ENCODE data around the gene NUDT5.
"Not testable (repeated sequence)": the region's sequence is repeated elsewhere in the genome, so short reads cannot be mapped to it uniquely, and the experiment has no call there.

The NUDT5 gene

GRCh38 chr10:12179606-12180170 is 16.0 kb downstream of the NUDT5 start:
- peaks cover 19% of the 10 kb centered on the region for H3K36me3 Mint-ChIP-seq (ENCODE audit: insufficient read depth)
- H3K9me3 Mint-ChIP-seq, result no peaks in the 10 kb centered on the region

DNA sequence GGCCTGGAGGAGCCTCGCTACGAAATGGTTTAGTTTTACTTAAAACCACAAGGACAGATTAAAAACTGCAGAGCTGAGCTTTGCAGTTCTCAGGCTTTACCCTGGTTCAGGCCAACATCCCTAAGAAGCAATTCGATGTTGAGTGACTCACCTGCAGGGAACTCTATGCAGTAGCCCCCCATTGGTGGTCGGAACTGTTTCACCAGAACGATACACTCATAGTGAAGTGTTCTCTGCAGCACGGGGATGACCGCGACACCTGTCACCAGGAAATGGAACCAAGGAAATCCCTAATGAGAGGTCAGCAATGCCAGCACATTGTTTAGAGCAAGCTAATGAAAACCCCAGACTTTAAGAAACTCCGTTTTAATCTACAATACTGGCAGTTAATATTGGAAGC is 18.0 kb downstream of the NUDT5 start:
- ATAC-seq (replicated peaks; ENCODE audit: extremely low read depth, poor library complexity, severe bottlenecking), result no peak
- Mint-ChIP-seq H3K4me1 (peaks cover 16% of the 10 kb centered on the region), H3K36me3 (ENCODE audit: insufficient read depth) (peaks cover 27% of the 10 kb centered on the region), H3K27me3 (no peaks in the 10 kb centered on the region), H3K4me3 (no peak overlapping the region), H3K9me3 (no peaks in the 10 kb centered on the region), H3K27ac (ENCODE audit: low read depth) (no peak overlapping the region)
- DNase-seq (ENCODE audit: low spot score in 2 of 2), result no peak

More at GRCh38 chr10:12179606-12180170, 16.0 kb downstream of the NUDT5 start:
- Mint-ChIP-seq H3K27ac (ENCODE audit: low read depth) (peak overlapping the region; percentile 61), H3K4me1 (peaks cover 16% of the 10 kb centered on the region), H3K27me3 (no peaks in the 10 kb centered on the region), H3K4me3 (no peak overlapping the region)
- DNase-seq (ENCODE audit: low spot score in 2 of 2), result no peak
- ATAC-seq (replicated peaks; ENCODE audit: extremely low read depth, poor library complexity, severe bottlenecking), result no peak

- not testable (repeated sequence) for H3K4me3 Mint-ChIP-seq; ATAC-seq (replicated peaks; ENCODE audit: extremely low read depth, poor library complexity, severe bottlenecking); H3K27ac Mint-ChIP-seq (ENCODE audit: low read depth); DNase-seq (ENCODE audit: low spot score in 2 of 2); H3K27me3 Mint-ChIP-seq; H3K4me1 Mint-ChIP-seq; H3K9me3 Mint-ChIP-seq
- peaks cover 37% of the 10 kb centered on the region for H3K36me3 Mint-ChIP-seq (ENCODE audit: insufficient read depth)
Observed at GRCh38 chr10:12171512-12171911, 24.2 kb downstream of the NUDT5 start.

- no peaks in the 10 kb centered on the region for H3K9me3 Mint-ChIP-seq
- peaks cover 36% of the 10 kb centered on the region for H3K36me3 Mint-ChIP-seq (ENCODE audit: insufficient read depth)
- H3K27me3 Mint-ChIP-seq, result no peaks in the 10 kb centered on the region
- no peak overlapping the region for H3K4me3 Mint-ChIP-seq
- ATAC-seq (replicated peaks; ENCODE audit: extremely low read depth, poor library complexity, severe bottlenecking), result no peak
- H3K4me1 Mint-ChIP-seq, result no peaks in the 10 kb centered on the region
- no peak for DNase-seq (ENCODE audit: low spot score in 2 of 2)
- H3K27ac Mint-ChIP-seq (ENCODE audit: low read depth), result no peak overlapping the region
Observed at GRCh38 chr10:12165999-12166775, 29.5 kb downstream of the NUDT5 start.

DNA sequence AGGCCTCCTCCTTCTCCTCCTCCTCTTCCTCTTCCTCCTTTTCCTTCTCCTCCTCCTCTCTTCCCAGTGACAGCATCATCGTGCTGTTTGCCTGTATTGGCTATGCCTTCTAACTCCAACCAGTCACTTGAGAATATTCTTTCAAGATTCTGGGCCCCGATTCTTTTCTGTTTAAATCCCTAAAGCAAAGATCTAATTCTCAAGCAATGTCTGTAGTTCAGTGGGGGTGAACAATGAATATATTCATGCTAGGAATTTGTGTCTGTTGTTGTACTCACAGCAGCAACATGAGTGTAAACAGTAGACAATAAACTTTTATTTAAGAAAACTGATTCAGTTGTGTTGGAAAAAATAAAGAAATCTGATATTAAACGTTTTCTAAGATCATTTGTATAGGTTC is 30.7 kb downstream of the NUDT5 start:
- Mint-ChIP-seq H3K9me3 (no peaks in the 10 kb centered on the region), H3K4me3 (no peak overlapping the region), H3K27ac (ENCODE audit: low read depth) (peak overlapping the region; percentile 24), H3K4me1 (no peaks in the 10 kb centered on the region), H3K36me3 (ENCODE audit: insufficient read depth) (peaks cover 40% of the 10 kb centered on the region), H3K27me3 (no peaks in the 10 kb centered on the region)
- ATAC-seq (replicated peaks; ENCODE audit: extremely low read depth, poor library complexity, severe bottlenecking) (no peak), DNase-seq (ENCODE audit: low spot score in 2 of 2) (no peak)

DNA sequence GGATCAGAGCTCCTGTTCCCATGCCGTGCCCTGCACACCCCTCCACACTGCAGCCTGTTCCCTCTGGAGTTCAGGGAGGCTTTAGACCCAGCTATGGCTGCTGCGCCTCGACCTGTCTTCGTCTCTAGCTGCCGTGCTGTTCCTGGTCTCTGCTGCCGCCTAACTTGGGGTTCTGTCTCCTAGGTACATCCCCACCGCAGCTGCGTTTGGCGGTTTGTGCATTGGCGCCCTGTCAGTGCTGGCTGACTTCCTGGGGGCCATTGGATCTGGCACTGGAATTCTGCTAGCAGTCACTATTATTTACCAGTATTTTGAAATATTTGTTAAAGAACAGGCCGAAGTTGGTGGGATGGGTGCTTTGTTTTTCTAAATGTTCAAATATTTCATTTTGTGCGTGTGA is 31.6 kb downstream of the NUDT5 start:
- Mint-ChIP-seq H3K4me3 (no peak overlapping the region), H3K27me3 (no peaks in the 10 kb centered on the region), H3K4me1 (no peaks in the 10 kb centered on the region), H3K9me3 (no peaks in the 10 kb centered on the region), H3K36me3 (ENCODE audit: insufficient read depth) (peaks cover 35% of the 10 kb centered on the region), H3K27ac (ENCODE audit: low read depth) (no peak overlapping the region)
- ATAC-seq (replicated peaks; ENCODE audit: extremely low read depth, poor library complexity, severe bottlenecking) (no peak), DNase-seq (ENCODE audit: low spot score in 2 of 2) (no peak)

DNA sequence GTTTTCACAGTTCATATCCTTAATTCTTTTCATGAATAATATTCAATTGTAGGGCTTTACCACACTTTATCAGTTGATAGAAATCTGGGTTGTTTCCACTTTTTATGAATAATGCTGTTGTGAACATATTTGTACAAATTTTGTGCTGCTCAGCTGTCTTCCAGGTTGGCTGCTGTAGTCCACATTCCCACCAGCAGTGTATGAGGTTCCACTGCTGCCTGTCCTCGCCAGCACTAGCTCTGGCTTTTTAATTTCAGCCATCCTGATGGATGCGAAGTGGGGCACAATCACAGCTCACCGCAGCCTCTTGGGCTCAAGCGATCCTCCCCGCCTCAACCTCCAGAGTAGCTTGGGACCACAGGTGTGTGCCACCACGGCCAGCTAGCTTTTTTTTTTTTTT is 32.8 kb downstream of the NUDT5 start:
- H3K27ac Mint-ChIP-seq (ENCODE audit: low read depth), result no peak overlapping the region
- H3K36me3 Mint-ChIP-seq (ENCODE audit: insufficient read depth), result peaks cover 35% of the 10 kb centered on the region
- DNase-seq (ENCODE audit: low spot score in 2 of 2) (no peak), ATAC-seq (replicated peaks; ENCODE audit: extremely low read depth, poor library complexity, severe bottlenecking) (no peak)
- H3K4me3 Mint-ChIP-seq, result no peak overlapping the region
- H3K27me3 Mint-ChIP-seq, result no peaks in the 10 kb centered on the region
- H3K4me1 Mint-ChIP-seq, result no peaks in the 10 kb centered on the region
- H3K9me3 Mint-ChIP-seq, result no peaks in the 10 kb centered on the region

GRCh38 chr10:12160664-12161063 is 35.0 kb downstream of the NUDT5 start:
- ATAC-seq (replicated peaks; ENCODE audit: extremely low read depth, poor library complexity, severe bottlenecking), result no peak
- no peaks in the 10 kb centered on the region for H3K9me3 Mint-ChIP-seq
- H3K4me3 Mint-ChIP-seq, result no peak overlapping the region
- H3K4me1 Mint-ChIP-seq, result no peaks in the 10 kb centered on the region
- no peaks in the 10 kb centered on the region for H3K27me3 Mint-ChIP-seq
- H3K36me3 Mint-ChIP-seq (ENCODE audit: insufficient read depth), result peaks cover 26% of the 10 kb centered on the region
- no peak for DNase-seq (ENCODE audit: low spot score in 2 of 2)
- no peak overlapping the region for H3K27ac Mint-ChIP-seq (ENCODE audit: low read depth)

- DNase-seq (ENCODE audit: low spot score in 2 of 2) (no peak), ATAC-seq (replicated peaks; ENCODE audit: extremely low read depth, poor library complexity, severe bottlenecking) (no peak)
- Mint-ChIP-seq H3K36me3 (ENCODE audit: insufficient read depth) (peaks cover 23% of the 10 kb centered on the region), H3K27ac (ENCODE audit: low read depth) (no peak overlapping the region), H3K4me1 (no peaks in the 10 kb centered on the region), H3K4me3 (no peak overlapping the region), H3K27me3 (no peaks in the 10 kb centered on the region), H3K9me3 (no peaks in the 10 kb centered on the region)
Observed at GRCh38 chr10:12158111-12158510, 37.6 kb downstream of the NUDT5 start.

DNA sequence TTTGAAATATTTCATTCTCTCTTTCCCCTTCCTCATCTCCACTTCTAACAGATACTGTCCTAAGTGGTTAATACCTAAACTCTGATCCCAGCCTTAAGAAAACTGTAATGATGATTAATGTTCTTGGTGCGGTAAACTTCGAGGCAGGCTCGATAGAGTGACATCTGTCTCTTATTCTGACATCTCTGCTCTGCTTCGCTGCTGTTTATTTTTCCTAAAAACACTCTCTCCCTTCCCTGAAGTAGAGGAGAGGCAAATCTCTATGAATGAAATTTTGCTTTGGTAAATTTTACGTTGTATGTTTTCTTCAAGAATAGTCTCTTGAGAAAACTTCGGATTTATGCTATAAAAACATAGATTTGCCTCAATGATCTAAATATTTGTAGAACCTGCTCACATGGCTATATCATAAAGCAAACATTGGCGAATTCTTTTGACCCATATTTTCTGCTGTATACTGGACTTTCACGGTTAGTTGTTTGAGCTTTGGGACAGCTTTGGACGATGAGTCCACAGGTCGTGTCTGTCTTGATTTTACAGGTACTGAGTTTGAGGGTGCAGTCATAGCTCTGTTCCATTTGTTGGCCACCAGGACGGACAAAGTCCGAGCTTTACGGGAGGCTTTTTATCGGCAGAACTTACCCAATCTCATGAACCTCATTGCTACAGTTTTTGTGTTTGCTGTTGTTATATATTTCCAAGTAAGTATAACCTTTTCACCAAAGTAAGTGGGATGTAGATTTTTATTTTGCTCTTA is 39.1 kb downstream of the NUDT5 start:
- ATAC-seq (replicated peaks; ENCODE audit: extremely low read depth, poor library complexity, severe bottlenecking) (no peak), DNase-seq (ENCODE audit: low spot score in 2 of 2) (no peak)
- H3K9me3 Mint-ChIP-seq, result no peaks in the 10 kb centered on the region
- H3K36me3 Mint-ChIP-seq (ENCODE audit: insufficient read depth), result peaks cover 24% of the 10 kb centered on the region
- no peak overlapping the region for H3K4me3 Mint-ChIP-seq
- no peaks in the 10 kb centered on the region for H3K27me3 Mint-ChIP-seq
- H3K4me1 Mint-ChIP-seq, result no peaks in the 10 kb centered on the region
- H3K27ac Mint-ChIP-seq (ENCODE audit: low read depth), result no peak overlapping the region

DNA sequence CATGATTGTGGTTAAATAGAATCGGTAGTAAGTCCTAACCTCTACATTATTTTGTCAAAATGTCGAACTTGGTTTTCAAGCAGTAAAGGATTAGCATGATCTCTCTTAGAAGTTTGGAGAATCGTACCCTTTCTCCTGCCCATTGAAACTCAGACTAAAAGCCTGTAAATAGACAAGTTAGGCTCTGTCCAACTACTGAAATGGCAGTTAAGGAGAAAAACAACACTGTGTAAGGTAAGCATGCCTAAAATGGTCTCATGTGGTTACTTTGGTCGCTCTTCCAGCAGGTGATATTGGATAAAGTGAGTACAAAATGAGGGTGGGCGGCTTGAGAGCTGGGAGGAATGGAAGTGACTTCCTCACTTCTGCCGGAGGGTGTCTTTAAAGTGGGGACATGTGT is 41.2 kb downstream of the NUDT5 start:
- H3K27ac Mint-ChIP-seq (ENCODE audit: low read depth), result no peak overlapping the region
- H3K9me3 Mint-ChIP-seq, result no peaks in the 10 kb centered on the region
- ATAC-seq (replicated peaks; ENCODE audit: extremely low read depth, poor library complexity, severe bottlenecking) (no peak), DNase-seq (ENCODE audit: low spot score in 2 of 2) (no peak)
- H3K4me3 Mint-ChIP-seq, result no peak overlapping the region
- peaks cover 32% of the 10 kb centered on the region for H3K36me3 Mint-ChIP-seq (ENCODE audit: insufficient read depth)
- no peaks in the 10 kb centered on the region for H3K4me1 Mint-ChIP-seq
- no peaks in the 10 kb centered on the region for H3K27me3 Mint-ChIP-seq

DNA sequence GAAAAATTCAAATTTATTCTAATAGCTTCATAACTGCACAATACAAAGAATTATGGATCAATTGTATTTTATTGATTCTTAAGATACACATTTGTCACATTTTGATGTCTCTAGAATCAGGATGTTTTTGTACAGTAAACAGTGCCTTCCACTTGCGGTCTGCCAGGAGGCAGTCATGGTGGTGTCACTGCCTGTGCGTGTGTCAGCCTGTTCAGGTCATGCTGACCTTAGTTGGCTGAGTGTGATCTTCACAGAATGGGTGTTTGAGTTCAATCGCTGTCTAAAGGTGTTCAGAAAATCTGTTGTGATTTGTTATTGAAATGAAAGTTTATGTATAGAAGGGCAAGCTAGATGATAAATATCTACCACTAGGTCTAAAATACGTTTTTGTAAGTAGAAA is 45.5 kb downstream of the NUDT5 start:
- Mint-ChIP-seq H3K27me3 (no peaks in the 10 kb centered on the region), H3K9me3 (no peaks in the 10 kb centered on the region), H3K27ac (ENCODE audit: low read depth) (no peak overlapping the region), H3K4me1 (no peaks in the 10 kb centered on the region), H3K36me3 (ENCODE audit: insufficient read depth) (peaks cover 39% of the 10 kb centered on the region), H3K4me3 (no peak overlapping the region)
- ATAC-seq (replicated peaks; ENCODE audit: extremely low read depth, poor library complexity, severe bottlenecking), result no peak
- DNase-seq (ENCODE audit: low spot score in 2 of 2), result no peak

- Mint-ChIP-seq H3K27me3 (no peaks in the 10 kb centered on the region), H3K27ac (ENCODE audit: low read depth) (peak overlapping the region; percentile 2), H3K4me1 (no peaks in the 10 kb centered on the region), H3K36me3 (ENCODE audit: insufficient read depth) (peaks cover 25% of the 10 kb centered on the region), H3K9me3 (no peaks in the 10 kb centered on the region), H3K4me3 (no peak overlapping the region)
- DNase-seq (ENCODE audit: low spot score in 2 of 2) (no peak), ATAC-seq (replicated peaks; ENCODE audit: extremely low read depth, poor library complexity, severe bottlenecking) (no peak)
Observed at GRCh38 chr10:12144538-12144937, 51.2 kb downstream of the NUDT5 start.

All from central memory CD8-positive, alpha-beta T cell (primary cell).